NCI-H524 treated with DMSO at 0.1 percent for 48 hours (cell line): Measurements from ENCODE around the gene GPR27.

Experiments used
- DNase-seq: peaks from one replicate; lab custom pipeline; 2025; lab: John Stamatoyannopoulos, UW

GPR27 gene

GRCh38 chr3:71732637-71733036 lies 21.0 kb upstream of the GPR27 start:
- DNase-seq = no peak

- DNase-seq = no peak
These were observed 20.3 kb upstream of the GPR27 start for GRCh38 chr3:71733319-71733718.

GRCh38 chr3:71734881-71735280 lies 18.8 kb upstream of the GPR27 start:
- DNase-seq = no peak

GRCh38 chr3:71742621-71743020 lies 11.0 kb upstream of the GPR27 start:
- no peak for DNase-seq

GRCh38 chr3:71744738-71745137 lies 8.9 kb upstream of the GPR27 start:
- no peak for DNase-seq

GRCh38 chr3:71751602-71752001 lies 2.1 kb upstream of the GPR27 start:
- no peak for DNase-seq

GRCh38 chr3:71752831-71753700 lies 589 bp upstream of the GPR27 start:
- DNase-seq = no peak

GRCh38 chr3:71754610-71755253 lies 1.1 kb downstream of the GPR27 start:
- no peak for DNase-seq

- DNase-seq = no peak
These were observed 4.4 kb downstream of the GPR27 start for GRCh38 chr3:71758091-71758490.

GRCh38 chr3:71759401-71759800 lies 5.7 kb downstream of the GPR27 start:
- DNase-seq = no peak

GRCh38 chr3:71760140-71760539 lies 6.5 kb downstream of the GPR27 start:
- no peak for DNase-seq

- DNase-seq = peak; percentile 34
These were observed 9.8 kb downstream of the GPR27 start for GRCh38 chr3:71763426-71763825.

GRCh38 chr3:71771126-71771525 lies 17.5 kb downstream of the GPR27 start:
- DNase-seq = no peak

GRCh38 chr3:71771884-71772283 lies 18.2 kb downstream of the GPR27 start:
- no peak for DNase-seq

- no peak for DNase-seq
These were observed 22.9 kb downstream of the GPR27 start for GRCh38 chr3:71776538-71776937.

- no peak for DNase-seq
These were observed 24.7 kb downstream of the GPR27 start for GRCh38 chr3:71778353-71778752.

- DNase-seq = no peak
These were observed 26.2 kb downstream of the GPR27 start for GRCh38 chr3:71779674-71780377.

GRCh38 chr3:71780430-71780829 lies 26.8 kb downstream of the GPR27 start:
- DNase-seq = no peak

- DNase-seq = no peak
These were observed 29.5 kb downstream of the GPR27 start for GRCh38 chr3:71783152-71783551.

GRCh38 chr3:71784201-71784913 lies 30.7 kb downstream of the GPR27 start:
- no peak for DNase-seq

GRCh38 chr3:71784914-71785531 lies 31.4 kb downstream of the GPR27 start, which contains the start of gene PROK2:
Gene PROK2, minus strand, starts transcription at chr3:71785148. Its CDS starts 96 bp downstream, at chr3:71785052.
- DNase-seq = no peak
